ENCODE data around the gene NEK8.

NEK8 gene

DNA sequence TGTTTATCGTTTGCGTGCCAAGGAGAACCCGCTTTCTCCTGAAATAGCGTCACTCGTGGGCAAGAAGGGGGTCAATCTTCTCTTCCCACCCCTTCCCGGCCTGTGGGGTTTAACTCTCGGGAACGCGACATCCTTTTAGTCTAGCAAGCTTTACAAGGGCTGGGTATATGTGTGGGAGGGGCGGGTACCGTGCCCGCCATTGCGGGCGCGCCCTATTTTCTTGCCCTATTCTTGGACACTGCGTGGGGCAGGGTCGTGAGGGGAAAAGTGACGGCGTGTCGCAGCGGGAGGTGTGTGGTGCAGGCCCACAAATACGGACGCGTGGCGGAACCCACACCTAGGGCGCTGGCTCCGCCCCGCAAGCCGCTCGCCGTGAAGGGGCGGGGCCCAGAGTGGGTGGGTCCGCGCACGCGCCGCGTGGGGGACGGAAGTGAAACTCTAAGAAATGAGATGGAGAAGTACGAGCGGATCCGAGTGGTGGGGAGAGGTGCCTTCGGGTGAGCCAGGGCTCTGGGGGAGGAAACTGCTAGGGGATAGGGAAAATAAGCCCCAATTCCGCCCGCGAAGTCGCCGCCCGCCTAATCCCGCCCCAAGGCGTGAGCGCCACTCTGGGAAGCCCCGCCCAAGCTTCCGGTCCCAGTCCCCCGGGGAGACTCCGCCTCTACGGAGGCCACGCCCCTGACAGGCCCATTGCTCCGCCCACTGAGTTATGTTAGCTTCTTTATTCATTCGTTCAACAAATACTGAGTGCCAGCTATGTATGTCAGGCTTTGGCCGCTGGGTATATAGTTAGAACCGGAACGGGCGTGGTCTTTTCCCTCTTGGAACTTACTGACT is at the start of gene NEK8:
Gene NEK8, plus strand, starts transcription at position 425 of the 837 bp plus-strand sequence. Its CDS starts 26 bp downstream, at position 451.
- DNase-seq, result peak; percentile 91

DNA sequence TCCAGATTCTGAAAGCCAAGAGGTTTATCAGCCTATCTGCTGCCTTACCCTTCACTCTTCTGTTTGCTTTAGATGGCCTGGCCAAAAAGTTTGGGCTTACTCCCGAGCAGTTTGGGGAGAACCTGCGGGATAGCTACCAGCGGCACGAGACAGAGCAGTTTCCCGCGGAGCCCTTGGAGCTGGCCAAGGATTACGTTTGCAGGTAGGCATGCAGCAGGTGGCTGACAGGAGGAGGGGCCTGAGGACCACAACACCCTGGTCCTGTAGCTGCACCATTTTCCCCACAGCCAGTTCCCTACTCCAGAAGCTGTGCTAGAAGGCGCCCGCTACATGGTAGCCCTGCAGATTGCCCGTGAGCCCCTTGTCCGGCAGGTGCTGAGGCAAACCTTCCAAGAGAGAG is 45.9 kb upstream of the NEK8 start:
- DNase-seq, result no peak

DNA sequence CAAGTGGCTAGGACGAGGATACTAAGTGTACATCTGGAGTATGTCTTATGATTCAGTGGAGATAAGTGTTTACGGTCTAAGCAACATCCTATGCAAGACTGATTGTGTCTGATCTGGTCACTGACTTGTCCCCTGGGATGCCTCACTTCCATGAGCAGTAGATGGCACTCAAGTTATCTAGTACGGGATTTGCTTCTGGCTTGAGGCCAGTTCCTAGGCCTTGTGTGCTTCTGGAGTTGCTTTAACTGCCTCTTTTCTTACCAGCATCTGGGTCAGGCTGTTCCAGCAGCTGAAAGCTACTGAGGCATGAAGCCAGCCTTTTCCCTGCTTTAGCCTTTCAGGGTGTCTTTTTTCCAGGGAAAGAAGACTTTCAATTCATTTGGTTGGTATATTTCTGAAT is 43.6 kb upstream of the NEK8 start:
- DNase-seq, result peak; percentile 33

DNA sequence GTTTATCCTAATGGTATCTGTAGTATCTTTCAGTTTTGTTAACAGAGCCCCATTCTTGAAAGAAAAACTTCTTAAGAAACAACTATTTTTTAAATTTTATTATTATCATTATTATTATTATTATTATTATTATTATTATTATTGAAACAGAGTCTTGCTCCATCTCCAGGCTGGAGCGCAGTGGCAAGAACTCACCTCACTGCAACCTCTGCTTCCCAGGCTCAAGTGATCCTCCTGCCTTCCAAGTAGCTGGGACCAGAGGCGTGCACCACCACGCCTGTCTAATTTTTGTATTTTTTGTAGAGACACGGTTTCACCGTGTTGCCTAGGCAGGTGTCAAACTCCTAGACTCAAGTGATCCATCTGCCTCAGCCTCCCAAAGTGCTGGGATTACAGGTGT is 43.2 kb upstream of the NEK8 start:
- DNase-seq, result no peak

DNA sequence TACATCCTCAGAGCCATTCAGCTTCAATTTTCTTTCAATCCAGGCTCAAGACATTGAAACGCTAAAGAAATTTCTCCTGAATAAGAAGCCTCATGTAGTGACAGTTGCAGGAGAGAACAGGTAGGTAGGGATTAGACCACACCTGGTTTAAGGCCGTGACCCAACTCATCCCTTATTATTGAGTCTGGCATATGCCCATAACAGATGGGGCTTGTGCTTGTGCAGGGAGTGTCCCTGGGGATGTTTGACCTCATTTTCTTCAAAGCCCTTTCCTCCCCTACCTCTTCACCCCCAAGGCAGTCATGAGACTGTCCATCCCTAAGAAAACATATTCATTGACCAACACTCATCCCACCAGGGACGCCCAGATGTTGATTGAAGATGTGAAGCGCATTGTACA is 42.3 kb upstream of the NEK8 start:
- no peak for DNase-seq

DNA sequence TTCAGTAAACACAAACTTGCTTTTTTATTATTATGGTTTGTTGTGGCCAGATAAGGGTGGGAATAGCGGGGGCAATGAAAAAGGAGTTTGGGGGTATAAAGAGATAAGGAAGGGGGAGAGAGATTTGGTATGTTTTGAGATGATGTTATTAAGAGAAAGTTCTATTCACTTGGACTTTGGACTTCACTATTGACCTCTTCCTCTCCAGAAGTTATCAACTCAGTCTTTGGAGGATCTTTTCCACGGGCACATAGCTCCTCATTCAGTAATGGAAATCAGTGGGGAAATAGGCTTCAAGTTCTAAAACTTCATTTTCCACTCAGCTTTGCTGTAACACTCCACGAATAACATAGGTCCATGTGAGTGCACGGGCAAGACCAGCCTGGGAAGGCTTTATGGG is 40.1 kb upstream of the NEK8 start:
- no peak for DNase-seq

DNA sequence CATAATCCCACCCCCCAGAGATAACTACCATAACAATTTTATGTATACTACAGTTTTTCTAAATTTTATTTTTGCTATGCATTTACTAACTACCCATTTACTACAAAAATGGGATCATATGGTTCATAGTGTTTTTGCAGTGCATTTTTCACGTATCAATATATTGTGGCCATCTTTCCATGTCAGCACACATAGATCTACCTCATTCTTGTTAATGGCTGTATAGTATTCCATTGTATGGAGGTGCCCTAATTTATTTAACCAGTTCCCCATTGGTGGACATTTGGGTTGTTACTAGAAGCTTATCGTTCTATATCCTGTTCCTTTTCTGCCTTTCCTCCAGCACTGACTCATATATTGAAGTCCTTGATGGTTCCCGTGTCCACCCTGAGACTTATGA is 39.6 kb upstream of the NEK8 start:
- DNase-seq, result no peak

DNA sequence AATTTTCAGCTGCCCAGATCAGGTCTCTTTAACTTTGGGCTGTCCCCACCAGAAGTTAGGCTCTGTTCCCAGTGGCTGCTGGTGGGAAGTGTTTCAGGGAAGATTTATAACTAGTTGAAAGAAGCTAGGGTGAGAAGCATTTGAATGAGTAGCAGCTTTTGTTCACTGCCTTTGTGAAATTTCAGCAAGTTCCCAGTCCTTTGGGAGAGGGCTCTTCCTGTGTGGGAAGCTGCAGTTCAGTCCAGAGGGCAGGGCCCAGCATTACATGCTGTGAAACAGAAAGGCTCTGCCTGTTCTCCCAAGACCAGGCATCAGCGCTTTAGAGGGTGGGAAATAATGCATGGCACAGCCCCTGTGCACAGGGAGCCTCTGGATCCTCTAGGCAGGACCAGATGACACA is 34.7 kb upstream of the NEK8 start:
- DNase-seq, result no peak

DNA sequence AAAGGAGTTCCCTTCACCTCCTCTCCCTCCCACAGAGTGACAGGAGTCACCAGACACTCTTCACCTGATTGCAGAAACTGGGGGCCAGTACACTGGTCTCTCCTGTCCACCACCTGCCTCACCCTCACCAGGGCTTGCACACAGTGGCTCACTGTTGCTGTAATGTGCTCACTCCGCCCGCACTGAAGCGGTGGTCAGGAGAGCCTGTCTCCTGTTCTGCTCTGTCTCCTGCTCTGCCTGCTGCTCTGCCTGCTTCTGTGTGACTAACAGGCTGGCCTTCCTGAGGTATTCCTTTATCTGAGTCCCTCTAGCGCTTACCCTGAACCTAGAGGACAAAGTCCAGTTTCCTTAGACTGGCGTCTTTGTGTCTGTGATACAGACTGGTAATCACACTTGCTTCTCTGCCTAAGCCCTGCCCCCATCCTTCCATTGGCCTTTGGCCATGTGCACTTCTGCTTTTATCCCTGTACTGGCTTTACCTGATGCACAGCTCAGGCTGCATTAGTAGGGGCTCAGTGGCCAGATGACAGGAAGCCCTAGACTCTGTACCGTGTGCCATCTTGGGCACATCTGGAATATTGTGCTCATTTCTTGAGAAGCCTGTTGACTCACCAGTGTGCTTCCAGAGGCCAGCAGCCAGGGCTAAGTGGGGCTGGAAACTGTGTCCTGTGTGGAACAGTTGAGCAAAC is 30.2 kb upstream of the NEK8 start:
- no peak for DNase-seq

DNA sequence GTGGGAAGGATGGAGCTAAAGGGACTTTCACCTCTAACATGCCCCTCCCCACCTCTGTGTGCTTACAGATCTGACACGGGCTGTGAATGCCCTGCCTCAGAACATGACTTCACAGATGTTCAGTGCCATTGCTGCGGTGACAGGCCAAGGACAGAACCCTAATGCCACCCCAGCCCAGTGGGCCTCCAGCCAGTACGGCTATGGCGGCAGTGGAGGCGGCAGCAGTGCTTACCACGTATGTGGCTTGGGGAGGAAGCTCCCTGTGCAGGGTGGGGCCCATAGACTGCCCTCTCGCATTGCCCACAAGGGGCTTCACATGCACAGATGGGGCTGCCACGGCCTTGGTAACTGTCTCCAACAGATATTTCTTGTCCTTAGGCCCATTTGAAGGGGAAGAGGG is 28.3 kb upstream of the NEK8 start:
- DNase-seq, result no peak

DNA sequence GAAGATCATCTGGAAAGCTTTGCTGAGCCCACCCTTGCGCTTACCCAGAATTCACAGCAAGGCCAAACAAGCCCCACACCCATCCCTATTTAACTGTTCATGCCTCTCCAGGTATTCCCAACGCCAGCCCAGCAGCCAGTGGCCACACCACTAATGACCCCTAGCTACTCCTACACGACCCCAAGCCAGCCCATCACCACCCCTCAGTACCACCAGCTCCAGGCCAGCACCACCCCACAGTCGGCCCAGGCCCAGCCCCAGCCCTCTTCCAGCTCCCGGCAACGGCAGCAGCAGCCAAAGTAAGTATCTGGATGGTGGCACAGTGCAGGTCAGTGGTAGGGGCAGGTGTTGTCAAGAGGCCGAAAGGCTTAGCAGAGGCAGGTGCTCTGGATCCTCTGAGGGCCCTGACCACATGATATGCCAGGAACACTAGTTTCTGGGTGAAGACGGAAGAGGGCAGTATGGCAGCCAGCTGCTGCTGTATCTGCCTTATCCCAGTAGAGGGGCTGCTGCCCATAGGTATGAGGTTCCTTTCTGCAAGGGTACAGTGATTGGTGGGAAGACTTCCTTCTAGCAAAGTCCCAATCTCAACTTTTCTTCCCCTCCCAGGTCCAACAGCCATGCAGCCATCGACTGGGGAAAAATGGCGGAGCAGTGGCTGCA is 27.6 kb upstream of the NEK8 start:
- no peak for DNase-seq

DNA sequence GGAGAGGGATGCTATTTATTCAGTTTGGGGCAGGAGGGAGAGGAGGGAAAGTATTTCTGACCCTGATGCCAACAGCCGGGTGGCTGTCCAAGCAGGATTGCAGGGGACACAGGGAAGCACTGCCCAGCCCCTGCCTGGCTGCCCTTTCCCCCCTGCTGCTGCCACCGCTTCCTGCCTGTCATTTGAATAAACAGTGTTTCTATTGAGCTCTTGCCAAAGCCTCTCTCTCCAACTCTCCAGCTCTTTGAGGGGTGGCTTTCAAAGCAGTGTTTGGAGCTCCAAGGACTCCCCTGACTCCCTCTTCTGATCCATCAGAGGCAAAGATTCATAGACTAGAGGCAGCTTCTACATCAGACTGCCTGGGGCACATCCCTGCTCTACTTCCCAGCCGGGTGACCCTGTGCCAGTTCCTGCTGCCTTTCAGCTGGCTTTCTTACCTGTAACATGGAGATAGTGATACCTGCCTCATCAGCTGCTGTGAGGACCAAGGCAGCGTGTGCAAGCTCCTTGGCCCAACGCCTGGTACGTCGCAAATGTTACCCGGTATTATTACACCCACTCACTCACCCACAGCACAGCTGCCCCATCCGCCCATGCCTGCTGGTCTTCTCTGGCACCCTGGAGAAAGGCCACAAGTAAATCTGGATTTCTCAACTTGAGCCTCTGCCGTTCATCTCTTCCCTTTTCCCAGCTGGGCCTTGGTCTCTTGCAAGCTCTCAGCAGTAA is 26.4 kb upstream of the NEK8 start:
- DNase-seq, result no peak

DNA sequence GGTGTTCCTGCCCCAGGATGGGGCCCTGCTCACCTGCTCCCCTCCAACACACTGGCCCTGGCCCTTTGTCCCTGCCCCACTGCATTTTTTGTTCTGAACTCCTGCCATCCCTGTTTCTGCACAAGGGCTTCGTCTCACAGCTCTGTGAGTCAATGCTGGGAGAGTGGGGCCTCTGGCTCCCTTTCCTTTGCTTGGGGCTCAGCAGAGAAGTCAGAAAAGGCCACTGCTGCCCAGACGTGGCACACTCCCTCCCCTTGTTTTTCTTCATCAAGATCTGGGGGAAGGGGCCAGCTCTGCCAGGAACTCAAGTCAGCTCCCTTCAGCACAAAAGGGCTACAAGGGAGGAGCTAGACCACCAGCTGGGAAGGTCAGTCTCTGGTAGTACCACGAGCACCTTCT is 25.8 kb upstream of the NEK8 start:
- DNase-seq, result no peak

DNA sequence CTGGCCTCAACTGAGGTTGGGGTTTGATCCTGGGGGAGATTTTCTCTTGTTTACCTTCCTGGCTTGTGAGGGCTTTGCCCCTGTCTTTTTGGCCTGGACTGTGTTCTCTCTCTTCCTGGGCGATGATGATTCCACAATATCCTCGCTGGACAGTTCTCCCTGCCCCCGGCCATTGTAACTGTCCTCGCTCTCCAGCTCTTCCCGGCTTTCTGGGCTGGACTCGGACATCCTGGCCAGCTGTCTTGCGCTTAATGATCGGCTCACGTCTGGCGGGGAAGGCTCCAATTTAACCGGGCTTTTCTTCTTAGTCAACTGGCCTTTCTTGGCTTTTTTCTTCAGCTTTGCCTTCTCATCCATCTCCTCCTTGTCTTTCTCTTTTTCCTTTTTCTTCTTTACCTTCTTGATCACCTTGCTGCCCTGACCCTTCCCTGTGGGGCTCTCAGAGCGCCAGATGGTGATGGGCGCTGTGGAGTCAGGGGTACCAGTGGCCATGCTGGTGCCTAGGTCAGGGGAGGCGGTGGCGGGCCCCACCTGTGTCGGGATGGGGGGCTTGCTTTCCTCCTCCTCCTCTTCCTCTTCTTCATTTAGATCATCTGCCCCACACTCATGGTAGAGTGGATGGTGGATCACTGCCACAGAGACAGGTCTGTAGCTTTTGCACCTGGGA is 24.9 kb upstream of the NEK8 start:
- DNase-seq, result no peak

DNA sequence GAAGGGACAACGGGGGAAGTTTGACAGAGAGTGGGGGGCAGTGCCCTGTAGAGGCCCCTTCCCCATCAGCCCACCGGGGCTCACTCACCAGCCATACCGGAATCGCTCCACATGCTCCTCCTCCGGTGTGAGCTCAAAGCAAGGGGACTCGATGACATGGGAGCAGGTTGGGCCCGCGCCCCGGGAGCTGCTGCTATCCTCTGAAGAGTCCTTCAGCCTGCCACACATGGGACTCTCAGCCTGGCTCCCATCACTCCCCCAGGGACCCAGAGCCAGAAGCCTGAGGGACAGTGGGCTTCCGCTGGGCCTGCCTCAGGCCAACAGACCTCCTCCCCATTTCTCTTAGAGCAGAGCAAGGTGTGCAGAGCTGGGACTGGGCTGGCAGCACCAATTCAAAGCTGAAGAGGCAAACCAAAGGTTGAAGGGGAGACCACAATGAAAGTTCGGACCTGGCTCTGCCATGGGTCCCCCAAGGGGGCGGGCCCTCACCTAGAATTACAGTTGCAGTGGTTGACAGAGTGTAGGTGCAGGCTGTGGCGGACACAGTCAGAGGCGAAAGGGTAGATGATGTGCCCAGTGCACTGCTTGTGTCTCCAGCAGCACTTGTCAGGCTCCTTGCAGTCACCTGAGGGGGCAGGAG is 24.2 kb upstream of the NEK8 start:
- DNase-seq, result no peak

DNA sequence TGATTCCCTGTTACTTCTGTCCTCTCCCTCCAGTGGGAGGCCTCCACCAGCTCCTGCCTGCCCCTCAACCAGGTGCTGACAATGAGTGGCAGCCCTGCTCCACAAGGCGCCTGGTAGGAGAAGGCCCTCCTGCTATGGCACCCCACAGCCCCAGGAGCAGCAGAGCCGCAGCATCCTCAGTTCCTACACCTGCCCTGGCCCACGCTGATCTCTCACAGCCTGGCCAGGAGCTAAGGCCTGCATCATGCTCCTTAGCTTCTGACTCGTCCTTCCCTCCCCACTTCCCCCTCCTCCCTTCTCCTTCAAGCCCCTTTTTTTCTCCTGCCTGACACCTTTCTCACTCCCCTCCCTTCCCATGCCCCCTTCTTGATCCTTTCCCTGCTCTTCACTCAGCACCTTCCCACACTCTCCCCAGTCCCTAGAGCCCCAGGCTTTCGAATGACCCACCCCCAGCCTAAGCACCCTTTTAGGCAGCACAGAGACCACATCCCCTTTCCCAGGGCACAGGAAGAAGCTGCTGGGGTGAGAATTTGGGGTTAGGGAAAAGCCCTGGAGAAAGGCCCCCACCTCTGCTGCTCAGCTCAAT is 23.4 kb upstream of the NEK8 start:
- DNase-seq, result no peak

DNA sequence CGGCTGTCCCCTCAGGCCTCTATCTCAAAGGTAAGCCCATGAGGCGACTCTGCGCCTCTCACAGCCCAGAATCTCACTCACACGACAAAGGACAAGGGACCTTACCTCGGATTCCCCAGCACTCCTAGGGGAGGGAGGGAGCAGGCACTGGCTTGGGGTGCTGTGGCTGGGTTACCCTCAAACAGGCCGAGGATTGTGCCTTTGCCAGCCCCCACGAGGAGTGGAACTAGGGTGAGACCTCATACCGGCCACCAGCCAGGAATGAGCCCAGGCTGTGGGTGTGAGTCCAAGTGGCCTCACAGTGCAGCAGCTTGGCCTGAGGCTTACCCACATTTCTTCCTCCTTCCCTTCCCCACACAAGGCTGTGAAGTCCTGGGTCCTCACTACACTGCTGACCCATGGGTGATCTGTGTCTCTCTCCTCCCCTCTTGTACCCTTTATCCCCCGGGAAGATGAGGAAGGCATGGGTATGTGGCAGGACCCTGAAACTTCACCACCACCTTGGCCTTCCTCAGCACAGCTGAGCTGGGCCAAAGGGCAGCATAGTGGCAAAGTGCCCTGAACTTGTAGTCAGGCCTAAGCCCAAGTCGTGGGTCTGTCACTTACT is 22.8 kb upstream of the NEK8 start:
- DNase-seq, result no peak

DNA sequence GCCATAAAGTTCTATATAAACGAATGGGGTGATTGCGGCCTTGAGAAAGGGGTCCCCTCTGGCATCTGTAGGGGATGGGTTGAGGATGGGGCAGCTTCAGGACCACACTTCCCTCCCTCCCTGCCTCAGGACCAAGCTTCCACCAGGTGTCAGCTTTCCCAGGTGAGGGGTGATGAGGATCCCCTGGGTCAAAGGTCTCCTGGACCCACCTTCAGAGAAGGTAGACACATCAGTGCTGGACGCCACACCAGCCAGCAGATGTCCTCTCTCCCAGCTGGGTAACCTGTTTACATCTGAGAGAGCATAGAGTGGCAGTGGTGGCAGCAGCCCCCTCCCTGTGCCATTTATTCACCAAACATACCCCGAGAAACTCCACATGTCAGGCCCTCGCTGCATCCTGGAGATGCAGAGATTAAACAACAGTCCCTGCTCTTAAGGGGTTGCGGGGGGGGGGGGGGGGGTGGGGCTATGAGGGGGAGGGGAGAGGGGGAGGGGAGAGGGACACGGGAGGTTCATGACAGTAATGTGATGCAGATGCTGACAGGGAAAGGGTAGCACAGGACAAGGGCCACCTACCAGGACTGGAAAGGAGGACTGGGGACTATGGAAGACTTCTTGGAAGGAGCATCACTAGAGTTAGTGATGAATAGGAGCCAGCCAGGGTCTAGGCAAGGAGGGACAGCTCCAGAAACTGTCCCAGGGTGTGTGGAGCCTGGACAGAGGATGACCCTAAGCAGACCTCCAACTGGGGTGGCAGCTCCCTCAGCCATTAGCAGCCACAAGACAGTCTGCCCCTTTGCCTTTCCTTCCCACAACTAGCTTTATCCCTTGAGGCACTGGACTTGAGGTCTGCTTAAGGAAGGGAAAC is 21.9 kb upstream of the NEK8 start:
- DNase-seq, result no peak

DNA sequence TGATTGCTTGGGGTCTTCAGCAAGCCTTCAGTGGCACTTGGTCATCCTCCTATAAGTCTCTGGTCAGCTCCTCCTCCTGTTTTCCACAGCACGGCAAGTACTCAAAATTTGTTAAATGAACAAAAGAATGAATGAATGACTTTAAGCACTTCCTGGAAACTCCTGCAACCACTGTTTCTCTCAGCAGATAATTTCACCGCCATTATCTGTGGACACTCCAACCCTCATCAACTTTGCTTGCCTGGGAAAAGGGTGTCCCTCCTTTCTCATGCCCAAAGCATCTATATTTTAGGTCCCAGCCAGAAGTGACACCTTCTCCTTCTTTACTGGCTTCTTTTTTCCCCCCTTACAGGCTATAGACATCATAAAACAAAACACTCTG is 21.3 kb upstream of the NEK8 start:
- no peak for DNase-seq
